Left ventricle myocardium inferior (tissue), 1 donor: ENCODE results near the gene OR8K3. TPM values are rescaled to one million over a fixed set of nuclear protein-coding genes. Genes with fewer than 3 reads are reported as not detected.

Experiments used
- DNase-seq: peaks from one replicate; pipeline ENCODE4 v3.0.0-alpha.2; 2020
- H3K27ac ChIP-seq: fragments of 200-600 bp; replicated peaks from 2 replicates; pipeline ENCODE4 v1.8.0; 2021
- H3K27me3 ChIP-seq: fragments of 200-600 bp; 2 replicates; pipeline ENCODE4 v1.8.0; 2021; ENCODE audit warnings: low read depth
- H3K36me3 ChIP-seq: fragments of 200-600 bp; 2 replicates; pipeline ENCODE4 v1.8.0; 2021
- H3K4me1 ChIP-seq: fragments of 200-600 bp; 2 replicates; pipeline ENCODE4 v1.8.0; 2021
- H3K4me3 ChIP-seq: fragments of 200-600 bp; 2 replicates; pipeline ENCODE4 v1.8.0; 2021; ENCODE audit warnings: mild to moderate bottlenecking, moderate library complexity
- H3K9me3 ChIP-seq: fragments of 200-600 bp; replicated peaks from 2 replicates; pipeline ENCODE4 v1.8.0; 2021
- intact Hi-C: fragments of 100-400 bp; cut with micrococcal nuclease; formaldehyde crosslinking; loops from one replicate; pipeline ENCODE4 v1.11.0; 2022
- total RNA-seq: library from RNA; stranded (reverse); fragmentation: NEBNext Ultra II Directional; extraction: Animal tissue kit (Norgen Biotek cat#: 25700); gene quantifications from one replicate; pipeline ENCODE4 v1.2.1, GENCODE V29; 2021
- TF ChIP-seq, protein P1 (sequence below): fragments of 200-600 bp; IDR thresholded peaks from 2 replicates; pipeline ENCODE4 v1.8.0; 2021; ENCODE audit warnings: antibody characterized with exemption, mild to moderate bottlenecking, borderline replicate concordance
- donor health status: DM: no; HTN: yes; CAD: no; lungs with severe emphysema.

Gene OR8K3
- total RNA-seq, 1 donor from 2014 or later, result not detected

GRCh38 chr11:56307836-56308235, 7.1 kb upstream of the OR8K3 start:
- H3K4me1 ChIP-seq, result no peaks in the 10 kb centered on the region
- TF ChIP-seq, protein P1, sequence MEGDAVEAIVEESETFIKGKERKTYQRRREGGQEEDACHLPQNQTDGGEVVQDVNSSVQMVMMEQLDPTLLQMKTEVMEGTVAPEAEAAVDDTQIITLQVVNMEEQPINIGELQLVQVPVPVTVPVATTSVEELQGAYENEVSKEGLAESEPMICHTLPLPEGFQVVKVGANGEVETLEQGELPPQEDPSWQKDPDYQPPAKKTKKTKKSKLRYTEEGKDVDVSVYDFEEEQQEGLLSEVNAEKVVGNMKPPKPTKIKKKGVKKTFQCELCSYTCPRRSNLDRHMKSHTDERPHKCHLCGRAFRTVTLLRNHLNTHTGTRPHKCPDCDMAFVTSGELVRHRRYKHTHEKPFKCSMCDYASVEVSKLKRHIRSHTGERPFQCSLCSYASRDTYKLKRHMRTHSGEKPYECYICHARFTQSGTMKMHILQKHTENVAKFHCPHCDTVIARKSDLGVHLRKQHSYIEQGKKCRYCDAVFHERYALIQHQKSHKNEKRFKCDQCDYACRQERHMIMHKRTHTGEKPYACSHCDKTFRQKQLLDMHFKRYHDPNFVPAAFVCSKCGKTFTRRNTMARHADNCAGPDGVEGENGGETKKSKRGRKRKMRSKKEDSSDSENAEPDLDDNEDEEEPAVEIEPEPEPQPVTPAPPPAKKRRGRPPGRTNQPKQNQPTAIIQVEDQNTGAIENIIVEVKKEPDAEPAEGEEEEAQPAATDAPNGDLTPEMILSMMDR, result no peak
- H3K36me3 ChIP-seq, result no peaks in the 10 kb centered on the region
- H3K9me3 ChIP-seq, result peaks cover 32% of the 10 kb centered on the region
- no peak for DNase-seq
- no peak overlapping the region for H3K27ac ChIP-seq
- no peak overlapping the region for H3K4me3 ChIP-seq
- intact Hi-C loops, result no loop called here
- H3K27me3 ChIP-seq, result no peaks in the 10 kb centered on the region

DNA sequence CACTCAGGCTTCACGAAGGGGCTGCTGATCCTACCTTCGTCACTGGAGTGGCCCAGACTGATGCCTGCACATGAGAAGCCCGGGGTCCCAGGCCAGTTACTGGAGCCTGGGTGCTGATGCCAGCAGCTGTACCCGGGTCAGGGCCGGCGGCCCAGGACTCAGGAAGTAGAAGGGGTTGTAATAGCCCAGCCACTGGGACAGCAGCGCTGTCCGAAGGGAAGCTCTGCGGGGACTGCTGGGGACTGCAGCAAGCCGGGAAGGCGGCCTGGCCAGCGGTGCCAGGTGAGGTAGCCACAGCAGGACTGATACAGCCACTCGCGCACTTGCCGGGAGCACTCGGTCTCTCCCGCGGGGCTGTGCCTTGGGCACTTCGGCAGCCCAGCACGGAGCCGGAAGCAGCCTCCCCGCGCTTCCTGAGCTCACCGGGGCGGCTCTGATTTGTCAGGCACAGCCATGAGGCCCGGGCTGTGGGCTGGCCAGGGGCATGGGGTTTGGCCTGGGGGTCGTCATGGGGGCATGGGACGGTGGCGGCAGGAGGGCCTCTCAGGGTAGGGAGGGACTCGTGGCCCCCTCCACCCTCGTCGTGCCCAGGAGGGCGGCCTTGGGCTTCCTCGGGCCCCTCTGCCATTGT, 17.0 kb downstream of the OR8K3 start:
- no peak overlapping the region for H3K27ac ChIP-seq
- intact Hi-C loops, result no loop called here
- H3K4me1 ChIP-seq, result no peaks in the 10 kb centered on the region
- no peak for DNase-seq
- H3K9me3 ChIP-seq, result peaks cover 4% of the 10 kb centered on the region
- TF ChIP-seq, protein P1, result no peak
- H3K4me3 ChIP-seq, result no peak overlapping the region
- H3K36me3 ChIP-seq, result no peaks in the 10 kb centered on the region
- no peaks in the 10 kb centered on the region for H3K27me3 ChIP-seq

GRCh38 chr11:56333156-56333555, 18.2 kb downstream of the OR8K3 start:
- Histone ChIP-seq H3K9me3 (peaks cover 5% of the 10 kb centered on the region), H3K4me1 (no peaks in the 10 kb centered on the region), H3K4me3 (no peak overlapping the region), H3K27ac (no peak overlapping the region), H3K36me3 (no peaks in the 10 kb centered on the region), H3K27me3 (no peaks in the 10 kb centered on the region)
- no peak for DNase-seq
- TF ChIP-seq, protein P1, result no peak
- intact Hi-C loops, result no loop called here

DNA sequence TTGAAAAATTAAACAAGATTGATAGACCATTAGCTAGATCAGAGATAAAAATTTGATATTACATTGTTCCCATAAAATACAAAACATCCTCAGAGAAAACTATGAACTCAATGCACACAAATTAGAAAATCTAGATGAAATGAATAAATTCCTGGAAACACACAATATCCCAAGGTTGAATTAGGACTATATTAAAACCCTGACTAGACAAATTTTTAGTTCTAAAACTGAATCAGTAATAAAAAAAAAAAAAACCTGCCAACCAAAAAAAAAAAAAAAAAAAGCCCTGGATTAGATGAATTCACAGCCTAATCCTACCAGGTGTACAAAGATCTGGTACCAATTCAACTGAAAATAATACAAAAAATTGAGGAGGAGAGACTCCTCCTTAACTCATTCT, 25.3 kb downstream of the OR8K3 start:
- intact Hi-C loops, result no loop called here
- TF ChIP-seq, protein P1, result no peak
- no peaks in the 10 kb centered on the region for H3K27me3 ChIP-seq

DNA sequence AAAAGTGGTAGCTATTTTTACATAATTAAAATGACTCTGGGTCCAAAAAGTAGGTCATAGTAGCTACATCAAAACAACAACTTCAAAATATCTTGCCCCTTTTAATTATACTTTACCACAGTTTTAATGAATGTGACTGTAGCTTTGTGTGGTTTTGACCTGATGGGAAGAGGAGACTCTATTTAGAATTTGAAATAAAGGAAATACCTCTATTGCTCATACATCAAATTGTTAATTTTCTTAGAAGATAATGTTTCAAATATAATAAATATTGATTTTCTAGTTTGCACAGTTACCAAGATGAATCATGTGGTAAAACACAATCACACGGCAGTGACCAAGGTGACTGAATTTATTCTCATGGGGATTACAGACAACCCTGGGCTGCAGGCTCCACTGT, 30.8 kb downstream of the OR8K3 start, which contains the start of gene OR8K1:
OR8K1 (plus strand) TSS at position 301 of the 400 bp plus-strand sequence; CDS start at position 301, 0 bp downstream.
- intact Hi-C loops, result no loop called here
- Histone ChIP-seq H3K4me1 (no peaks in the 10 kb centered on the region), H3K27me3 (no peaks in the 10 kb centered on the region), H3K27ac (no peak within 1 kb of the TSS), H3K9me3 (peaks cover 22% of the 10 kb centered on the region), H3K36me3 (no peaks in the 10 kb centered on the region), H3K4me3 (no peak within 1 kb of the TSS)
- TF ChIP-seq, protein P1, result no peak
- DNase-seq, result no peak

More for the DNA sequence above, 25.3 kb downstream of the OR8K3 start:
- no peaks in the 10 kb centered on the region for H3K4me1 ChIP-seq
- peaks cover 42% of the 10 kb centered on the region for H3K9me3 ChIP-seq
- H3K27ac ChIP-seq, result no peak overlapping the region
- H3K4me3 ChIP-seq, result no peak overlapping the region
- no peaks in the 10 kb centered on the region for H3K36me3 ChIP-seq
- no peak for DNase-seq
